Keratinocyte (primary cell): ENCODE measurements around the gene TNFAIP3.

Experiments
- CTCF ChIP-seq, 3 experiments: IDR thresholded peaks in 1 of 3; conservative IDR thresholded peaks in 1 of 3; optimal IDR thresholded peaks in 1 of 3; 2 replicates in 2 of 3; 3 replicates in 1 of 3; pipeline versions ENCODE3 to v1.5.1; 2011; ENCODE audit warnings: low read length in 3 of 3, mild to moderate bottlenecking in 3 of 3, moderate library complexity in 2 of 3, control low read depth in 1 of 3, inconsistent platforms in 1 of 3; ENCODE audit not compliant: insufficient read depth in 2 of 3; ENCODE audit errors: extremely low read depth in 1 of 3
- EZH2 ChIP-seq: IDR thresholded peaks from one replicate; pipeline ENCODE4 v1.6.1; 2012; ENCODE audit warnings: inconsistent platforms, mild to moderate bottlenecking, low read length, moderate library complexity

- TF ChIP-seq CTCF (optimal IDR thresholded peaks at IDR 0.05 in 1 of 3, IDR thresholded peaks at IDR 0.05 in 1 of 3, conservative IDR thresholded peaks at IDR 0.05 in 1 of 3; ENCODE audit: extremely low read depth in 1 of 3, insufficient read depth in 2 of 3, low read length in 3 of 3) (no peak), EZH2 (no peak)
These were observed 3.8 kb upstream of the TNFAIP3 start for GRCh38 chr6:137863091-137863797.
